Inferior parietal cortex (tissue), 1 donor: ENCODE results near the gene CA4.

Experiments
- DNase-seq: peaks from one replicate; pipeline ENCODE4 v3.0.0-alpha.2; 2016; ENCODE audit errors: extremely low spot score

The CA4 gene

DNA sequence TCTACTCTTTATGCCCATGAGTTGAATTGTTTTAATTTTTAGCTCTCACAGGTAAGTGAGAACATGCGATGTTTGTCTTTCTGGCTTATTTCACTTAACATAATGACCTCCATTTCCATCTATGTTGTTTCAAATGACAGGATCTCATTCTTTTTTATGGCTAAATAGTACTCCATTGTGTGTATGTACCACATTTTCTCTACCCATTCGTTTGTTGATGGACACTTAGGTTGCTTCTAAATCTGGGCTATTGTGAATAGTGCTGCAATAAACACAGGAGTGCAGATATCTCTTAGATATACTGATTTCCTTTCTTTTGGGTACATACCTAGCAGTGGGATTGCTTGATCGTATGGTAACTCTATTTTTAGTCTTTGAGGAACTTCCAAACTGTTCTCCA, 19.3 kb upstream of the CA4 start:
- DNase-seq = no peak

DNA sequence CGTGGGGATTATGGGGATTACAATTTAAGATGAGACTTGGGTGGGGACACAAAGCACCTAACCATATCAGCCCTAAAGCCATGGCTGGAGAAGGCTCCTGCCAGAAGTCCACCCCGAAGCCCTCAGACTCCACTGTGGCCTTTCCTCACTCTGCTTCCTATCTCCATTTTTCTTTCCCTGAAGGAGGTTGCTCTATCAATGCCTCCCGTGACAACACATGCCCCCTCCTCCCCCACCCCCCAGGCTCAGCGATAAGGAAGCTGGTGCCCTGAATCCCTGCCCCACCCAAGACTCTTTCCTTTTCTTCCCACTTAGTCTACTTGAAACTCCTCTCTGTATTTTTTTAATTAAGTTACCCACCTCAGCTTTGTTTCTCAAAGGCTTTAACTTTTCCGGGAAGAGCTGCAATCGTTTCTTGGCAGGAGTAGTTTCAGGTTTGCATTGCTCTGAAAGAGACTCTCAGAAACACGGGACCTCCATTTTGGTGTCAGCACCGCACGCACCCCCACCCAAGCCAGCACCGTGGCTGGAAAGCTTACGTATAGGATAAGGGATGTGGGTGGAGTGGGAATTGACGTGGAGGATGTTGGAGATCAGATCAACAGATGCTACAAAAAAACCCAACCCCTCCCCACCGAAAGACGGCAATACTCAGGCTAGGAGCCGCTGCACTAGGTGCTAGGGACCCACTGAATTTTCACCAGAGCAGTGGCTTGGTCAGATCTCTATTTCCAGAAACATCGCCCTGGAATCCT, 15.2 kb upstream of the CA4 start:
- no peak for DNase-seq

DNA sequence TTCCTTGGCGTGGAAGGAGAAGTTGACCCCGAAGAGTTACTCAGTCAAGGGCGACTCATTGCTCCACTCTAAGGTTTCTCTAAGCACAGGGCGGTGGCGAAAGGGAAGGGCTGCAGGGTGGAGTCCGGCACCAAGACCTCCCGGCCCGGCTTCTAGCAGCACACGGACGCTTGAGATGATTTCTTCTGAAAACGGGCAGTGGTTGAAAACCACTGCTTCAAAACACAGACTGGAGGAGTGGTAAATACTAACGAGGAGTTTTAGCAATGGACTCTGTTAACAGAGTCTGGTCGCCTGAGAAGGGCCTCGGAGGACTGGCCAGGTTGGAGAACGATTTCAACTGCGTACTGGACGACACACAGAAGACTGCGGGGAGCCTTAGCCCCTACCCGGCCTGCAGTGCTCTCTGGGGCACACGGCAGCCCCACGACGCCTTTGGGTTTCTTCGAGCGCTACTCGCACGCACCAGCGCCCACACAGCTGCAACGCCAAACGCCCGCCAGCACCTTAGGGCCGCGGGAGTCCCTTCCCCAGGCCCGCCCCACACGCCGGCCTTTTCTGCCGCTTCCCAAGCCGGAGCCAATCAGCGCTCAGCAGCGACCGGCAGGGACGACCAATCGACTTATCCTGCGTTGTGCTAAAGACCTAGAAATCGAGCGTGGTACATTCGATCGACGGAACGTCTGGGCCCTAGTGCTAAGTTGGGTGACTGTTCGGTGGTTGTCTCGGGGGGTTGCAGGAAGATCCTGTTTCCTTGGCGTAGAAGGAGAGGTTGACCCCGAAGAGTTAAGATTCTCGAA, 14.4 kb upstream of the CA4 start:
- DNase-seq = peak; percentile 90

DNA sequence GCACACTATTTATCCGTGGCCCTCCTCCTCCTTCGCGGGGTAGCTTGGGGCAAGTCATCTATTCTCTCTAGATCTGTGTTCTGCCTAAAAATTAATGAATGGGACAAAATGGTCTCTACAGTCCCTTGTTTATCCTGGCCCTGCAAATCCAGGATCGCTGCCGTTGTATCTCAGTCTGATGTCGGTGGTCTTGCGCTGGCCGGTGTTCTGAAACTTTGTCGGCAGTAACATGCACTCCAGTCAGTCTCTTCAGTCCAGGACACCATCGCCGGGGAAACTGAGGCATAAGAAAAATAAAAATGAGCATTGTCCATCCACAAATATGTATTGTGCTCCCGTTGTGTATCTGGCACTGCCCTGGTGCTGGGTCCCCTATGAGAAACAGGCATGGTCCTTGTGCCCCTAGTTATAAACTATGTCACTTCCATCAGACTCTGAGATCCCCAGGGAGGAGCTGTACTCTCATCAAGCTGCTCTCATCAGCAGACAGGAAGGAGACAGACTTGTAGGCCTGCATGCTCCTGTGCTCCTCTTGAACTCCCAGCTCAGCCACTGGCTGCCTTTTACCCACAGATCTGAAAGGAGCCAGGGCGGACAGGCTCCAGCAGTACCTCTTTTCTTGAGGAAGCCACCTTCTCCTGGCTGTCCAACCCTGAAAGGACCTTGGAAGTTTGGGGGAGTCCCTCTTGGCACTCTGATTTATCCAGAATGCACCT, 13.7 kb upstream of the CA4 start:
- no peak for DNase-seq

DNA sequence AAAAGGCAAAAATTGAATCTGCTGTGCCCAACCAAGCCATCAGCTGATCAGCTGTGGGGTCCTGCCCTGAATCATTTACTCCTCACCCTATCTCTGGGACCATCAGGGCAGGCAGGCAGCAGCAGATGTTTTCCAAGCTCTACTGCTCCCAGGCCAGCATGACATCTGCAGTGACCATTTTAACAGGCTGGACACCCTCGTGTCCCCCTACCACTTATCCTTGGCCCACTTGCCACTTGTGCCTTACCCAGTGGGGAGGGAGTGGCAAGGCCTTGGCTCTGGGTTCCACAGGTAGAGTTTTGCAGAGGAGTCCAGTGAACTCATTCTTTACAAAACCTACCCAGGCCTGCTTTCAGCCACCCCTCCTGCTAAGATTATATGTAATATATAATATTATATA, 12.0 kb upstream of the CA4 start:
- no peak for DNase-seq

DNA sequence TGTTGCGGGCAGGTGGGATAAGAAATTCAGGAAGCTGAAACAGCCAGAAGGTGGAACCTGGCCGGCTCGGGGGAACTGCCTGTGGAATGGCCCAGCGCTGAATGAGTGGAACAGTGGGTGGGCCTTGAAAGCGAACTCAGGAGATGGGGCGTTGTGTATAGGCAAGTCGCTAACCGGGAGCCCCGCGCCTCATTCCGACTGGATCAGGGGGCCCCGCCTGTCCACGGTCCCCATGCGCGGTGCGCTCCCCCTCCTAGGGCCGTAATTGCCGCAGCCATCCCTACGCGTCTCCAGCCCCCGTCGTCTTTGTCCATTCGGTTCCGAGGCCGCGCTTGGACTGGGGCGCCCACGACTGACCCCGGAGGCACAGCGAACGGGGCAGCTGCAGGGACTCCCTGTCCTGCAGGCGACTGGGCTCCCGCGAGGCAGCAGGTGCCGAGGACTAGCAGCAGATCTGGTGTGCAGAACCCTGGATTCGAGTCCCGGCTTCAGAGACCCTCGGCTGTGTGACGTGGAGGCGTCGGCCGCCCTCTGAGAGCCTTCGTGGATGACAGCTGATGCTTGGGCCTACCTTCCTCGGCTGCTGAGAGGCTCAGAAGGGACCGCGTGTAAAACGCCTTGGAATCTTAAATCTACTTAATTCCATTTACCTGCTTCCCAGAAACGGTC, 10.9 kb upstream of the CA4 start:
- no peak for DNase-seq

DNA sequence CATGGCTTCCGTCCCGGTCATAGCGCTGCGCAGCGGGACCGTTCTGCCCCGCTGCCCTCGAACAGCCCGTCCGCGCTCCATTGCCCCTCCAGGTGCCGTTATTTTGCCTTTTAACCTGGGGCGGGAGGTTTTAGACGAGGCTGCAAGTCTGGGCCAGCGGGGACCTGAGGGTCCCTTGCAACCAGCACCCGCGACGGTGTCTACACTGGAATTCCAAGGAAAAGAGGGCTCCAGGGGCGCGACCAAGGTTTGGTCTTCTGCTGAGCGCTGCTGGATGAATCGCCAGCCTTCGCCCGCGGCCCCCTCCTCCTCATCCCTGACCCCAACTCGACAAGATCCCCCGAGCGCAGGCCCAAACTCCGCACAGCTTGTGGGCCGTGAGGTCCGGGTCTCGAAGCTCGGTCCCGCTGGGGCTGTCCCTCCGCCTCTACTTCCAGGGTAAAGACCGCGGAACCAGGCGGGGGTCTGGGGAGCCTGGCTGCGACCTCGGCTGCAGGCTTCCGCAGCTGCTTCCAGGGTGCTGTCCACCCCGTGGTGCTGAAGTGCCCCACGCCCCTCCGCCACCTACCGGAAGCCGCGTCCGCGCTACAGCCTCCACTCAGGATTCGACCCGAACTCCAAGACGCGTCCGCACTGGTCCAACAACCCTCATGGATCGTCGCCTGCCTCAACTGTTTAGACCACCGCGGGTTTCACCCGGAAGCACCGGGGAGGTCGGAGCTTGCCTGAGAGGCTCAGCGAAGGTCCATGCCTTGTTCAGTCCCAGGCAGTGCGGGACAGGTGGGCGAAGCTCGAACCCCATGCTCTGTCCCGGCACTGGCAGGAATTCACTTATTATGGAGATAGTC, 10.1 kb upstream of the CA4 start:
- no peak for DNase-seq

DNA sequence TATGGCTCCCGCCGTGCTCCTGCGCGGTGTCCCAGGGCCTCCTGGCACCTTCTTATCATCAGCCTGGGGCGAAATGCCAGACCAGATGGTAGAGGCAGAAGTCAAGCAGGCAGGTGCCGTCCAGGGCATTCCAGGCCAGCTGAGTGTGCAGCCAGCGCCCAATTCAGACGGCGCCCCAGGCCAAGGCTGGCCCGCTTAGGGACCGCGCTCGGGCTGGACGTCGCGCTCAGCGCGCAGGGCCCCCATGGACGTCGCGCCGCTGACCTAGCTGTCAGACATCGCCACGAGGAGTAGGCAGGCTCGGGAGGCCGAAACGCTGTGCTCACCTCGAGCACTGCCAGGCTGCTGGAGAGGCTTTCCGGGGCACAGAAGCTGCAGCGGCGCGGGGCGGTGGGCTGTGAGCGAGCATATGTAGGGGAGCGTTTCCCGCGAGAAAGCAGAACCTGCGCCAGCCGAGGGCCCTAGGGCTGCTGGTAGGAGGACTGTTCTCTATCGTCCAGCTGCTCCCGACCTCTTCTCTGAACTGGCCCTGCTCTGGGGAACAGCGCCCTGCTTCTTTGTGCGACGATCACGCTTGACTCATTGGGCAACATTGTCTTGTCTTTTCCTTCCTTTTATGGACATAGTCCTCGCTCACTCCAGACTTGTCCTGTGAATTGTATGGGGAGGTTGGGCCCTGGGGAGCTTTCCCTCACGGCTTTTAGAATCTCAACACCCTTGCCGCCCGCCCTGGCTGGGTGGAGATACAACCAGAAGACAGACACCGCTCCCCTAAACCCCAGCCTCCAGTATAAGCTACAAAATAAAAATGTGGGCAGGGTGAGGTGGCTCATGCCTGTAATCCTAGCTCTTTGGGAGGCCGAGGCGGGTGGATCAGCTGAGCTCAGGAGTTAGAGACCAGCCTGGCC, 8.4 kb upstream of the CA4 start:
- DNase-seq = no peak

DNA sequence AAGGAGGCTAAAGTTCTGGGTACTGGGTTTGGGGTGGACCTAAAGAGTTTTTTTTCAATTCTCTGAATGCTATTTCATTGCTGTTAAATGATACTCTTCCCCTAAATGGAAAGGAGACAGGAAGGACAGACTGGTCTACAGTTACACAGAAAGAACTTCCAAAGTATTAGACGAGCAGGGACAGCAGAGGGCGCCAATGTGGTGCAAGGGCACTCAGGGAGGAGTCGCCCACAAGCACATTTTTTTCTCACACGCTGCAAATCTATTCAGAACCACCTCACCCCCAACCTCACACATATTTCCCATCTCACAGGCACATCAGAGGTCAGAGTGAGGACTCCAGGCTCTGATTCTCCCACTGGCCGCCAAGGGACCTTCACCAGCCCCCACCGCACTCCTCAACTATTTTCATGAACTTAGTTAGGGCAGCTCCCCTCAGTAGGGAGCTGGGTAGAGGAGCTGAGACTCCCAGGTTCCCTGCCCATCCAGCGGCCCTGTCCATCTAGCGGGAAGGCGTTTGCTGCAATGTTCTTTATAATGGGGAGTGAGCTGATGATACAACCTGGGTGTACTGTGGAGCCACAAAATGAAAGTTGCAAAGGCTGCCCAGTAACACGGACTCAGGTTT, 6.8 kb upstream of the CA4 start:
- peak; percentile 85 for DNase-seq

DNA sequence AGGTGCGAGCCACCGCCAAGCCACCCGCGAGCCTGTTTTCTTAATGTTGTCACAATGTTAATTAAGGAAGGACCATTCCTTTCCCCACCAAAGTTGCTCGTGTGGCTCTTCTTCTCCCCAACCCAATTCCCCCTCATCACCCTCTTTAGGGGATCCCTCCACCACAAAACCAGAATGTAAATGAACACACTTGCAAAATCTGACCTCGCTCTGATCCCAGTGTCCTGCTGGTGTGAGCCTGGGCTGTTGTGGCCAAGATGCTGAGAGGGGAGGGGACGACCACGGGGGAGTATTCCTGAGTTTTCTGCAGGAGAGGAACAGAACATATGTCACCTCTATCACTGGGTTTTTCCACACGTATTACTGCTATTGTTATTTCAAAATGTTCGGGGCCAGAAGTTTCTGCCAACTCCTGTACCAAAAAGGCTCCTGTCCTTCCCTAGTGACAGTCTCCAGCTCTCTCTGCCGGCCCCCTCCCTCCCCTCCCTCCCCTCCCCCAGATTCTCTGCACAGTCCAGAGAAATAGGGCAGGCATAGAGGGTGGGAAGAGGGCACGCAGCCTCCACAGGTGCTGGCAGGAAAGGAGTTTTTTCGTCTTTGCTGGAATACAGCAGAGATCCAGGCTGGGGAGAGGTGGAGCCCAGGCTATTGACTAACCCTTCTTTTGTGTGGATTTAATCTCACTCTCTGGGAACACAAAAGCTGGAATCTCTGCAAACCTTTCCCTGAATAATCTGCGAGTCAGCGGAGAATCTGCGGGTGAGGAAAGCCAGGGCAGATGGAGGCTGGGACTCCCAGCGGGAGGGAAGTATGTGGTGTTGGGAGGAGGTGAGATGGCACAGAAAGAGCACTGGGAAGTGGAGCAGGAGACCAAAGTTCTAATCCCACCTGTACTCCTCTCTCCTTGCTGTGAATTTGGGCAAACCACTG, 4.5 kb upstream of the CA4 start:
- no peak for DNase-seq

DNA sequence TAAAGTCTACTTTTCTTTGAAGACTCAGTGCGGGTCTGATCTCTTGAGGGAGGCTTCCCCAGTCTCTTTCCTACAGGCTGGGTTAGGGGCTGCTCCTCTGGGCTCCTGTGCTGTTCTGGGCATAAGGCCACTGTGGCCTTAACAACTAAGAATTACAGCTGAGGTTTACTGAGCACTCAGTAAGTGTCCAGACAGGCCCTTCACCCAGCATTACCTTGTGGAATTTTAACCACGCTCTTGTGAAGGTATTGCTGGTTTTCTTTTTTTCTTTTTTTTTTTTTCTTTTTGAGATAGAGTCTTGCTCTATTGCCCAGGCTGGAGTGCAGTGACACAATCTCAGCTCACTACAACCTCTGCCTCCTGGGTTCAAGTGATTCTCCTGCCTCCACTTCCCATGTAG, 3.6 kb upstream of the CA4 start:
- no peak for DNase-seq

DNA sequence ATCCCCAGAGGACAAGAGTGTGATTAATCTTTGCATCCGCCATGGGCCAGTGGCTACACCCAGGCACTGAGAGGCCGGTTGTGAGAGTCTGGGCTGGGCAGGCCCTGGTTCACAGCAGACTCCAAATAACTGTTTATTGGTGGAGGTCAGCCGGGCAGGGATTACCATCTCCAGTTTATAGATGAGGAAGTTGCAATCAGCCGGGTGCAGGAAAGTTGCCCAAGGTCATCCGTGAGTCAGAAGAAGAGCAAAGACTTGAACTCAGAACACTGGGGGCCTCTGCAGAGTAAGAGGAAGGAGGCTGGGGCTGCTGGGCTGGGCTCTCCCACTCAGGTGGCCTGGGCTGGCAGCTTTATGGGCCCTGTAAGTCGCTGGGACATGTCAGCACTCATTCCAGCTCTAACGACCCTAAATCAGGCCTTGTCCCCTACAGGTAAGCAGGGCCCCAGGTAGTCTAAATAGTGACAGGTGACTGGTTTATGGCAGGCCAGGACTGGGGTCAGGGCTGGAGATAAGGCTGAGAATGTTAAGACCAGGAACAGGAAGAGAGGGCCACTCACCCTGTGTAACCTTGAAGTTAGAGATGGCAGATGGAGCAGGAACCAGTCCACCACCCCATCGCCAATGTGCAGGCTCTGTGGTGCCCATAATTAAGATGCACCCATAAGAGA, 2.1 kb upstream of the CA4 start:
- DNase-seq = no peak

DNA sequence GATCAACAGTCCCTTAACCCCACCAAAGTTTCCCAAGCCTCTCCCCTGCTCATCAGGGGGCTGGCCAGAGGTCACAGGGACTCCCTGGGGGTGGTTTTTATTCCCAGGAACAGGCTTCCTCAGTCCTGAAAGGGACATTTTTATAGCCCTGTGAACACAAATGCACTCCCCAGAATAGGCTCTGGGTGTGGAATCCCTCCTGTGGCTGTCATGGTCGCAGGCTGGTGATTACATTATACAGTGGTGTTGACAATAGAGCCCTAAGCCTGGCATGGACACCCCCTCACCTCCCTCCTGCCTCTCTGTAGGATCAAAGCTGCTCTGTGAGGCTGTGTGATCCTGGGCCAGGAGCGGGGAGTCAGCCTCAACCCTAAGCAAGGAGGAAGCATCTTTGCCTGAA, 1.4 kb upstream of the CA4 start:
- no peak for DNase-seq

DNA sequence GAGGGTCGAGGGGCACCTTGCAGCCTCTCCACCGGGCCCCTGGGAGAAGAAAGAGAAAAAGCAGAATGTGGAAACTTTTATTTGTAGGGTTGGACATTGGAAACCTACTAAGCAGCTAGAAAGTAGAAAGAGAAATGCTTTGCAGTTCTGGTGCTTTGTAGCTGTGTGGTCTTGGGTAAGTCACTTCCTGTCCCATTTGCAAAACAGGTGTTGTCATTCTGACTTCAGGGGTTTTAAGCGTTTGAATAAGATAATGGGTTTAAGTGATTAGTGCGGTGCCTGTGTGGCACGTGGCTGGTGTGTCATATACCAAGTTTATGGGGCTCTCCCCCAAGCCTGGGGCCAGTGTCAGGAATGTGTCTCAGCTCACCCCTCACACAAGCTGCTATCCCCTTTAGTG, 1.6 kb downstream of the CA4 start:
- no peak for DNase-seq

DNA sequence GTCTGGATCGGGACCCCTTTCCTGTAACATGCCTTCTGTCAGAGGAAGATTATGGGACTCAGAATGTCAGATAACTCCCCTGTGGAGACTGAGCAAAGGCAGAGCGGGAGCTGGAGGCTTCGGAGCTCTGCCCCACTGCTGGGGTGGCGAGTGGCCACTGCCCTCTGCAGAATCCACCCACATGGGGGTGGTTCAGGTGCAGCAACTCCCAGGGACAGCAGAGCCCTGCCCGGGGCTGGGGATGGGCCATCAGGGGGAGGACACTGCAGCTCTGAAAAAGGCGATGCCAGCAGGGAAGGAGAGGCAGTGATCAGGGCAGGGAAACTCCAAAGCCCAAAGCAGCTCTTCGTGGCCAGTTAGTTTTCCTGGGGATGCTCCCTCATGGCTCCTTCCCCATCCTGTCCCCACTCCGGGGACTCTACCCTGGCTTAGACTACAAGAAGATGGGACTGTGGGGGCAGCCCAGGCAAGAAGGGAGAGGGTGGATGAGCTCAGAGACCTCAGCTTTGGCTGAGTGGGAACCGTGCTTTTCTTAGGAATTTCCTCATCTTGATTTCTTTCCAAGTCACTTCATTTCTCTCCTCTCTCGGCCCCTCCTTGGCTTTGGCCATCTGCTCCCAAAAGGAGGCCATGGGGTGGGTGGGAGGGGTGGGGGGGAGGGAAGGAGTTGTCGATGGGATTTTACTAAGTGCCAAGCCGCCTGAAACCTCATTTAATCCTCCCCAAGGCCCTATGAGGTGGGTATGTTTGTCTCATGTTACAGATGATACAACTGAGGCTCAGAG, 4.0 kb downstream of the CA4 start:
- no peak for DNase-seq

DNA sequence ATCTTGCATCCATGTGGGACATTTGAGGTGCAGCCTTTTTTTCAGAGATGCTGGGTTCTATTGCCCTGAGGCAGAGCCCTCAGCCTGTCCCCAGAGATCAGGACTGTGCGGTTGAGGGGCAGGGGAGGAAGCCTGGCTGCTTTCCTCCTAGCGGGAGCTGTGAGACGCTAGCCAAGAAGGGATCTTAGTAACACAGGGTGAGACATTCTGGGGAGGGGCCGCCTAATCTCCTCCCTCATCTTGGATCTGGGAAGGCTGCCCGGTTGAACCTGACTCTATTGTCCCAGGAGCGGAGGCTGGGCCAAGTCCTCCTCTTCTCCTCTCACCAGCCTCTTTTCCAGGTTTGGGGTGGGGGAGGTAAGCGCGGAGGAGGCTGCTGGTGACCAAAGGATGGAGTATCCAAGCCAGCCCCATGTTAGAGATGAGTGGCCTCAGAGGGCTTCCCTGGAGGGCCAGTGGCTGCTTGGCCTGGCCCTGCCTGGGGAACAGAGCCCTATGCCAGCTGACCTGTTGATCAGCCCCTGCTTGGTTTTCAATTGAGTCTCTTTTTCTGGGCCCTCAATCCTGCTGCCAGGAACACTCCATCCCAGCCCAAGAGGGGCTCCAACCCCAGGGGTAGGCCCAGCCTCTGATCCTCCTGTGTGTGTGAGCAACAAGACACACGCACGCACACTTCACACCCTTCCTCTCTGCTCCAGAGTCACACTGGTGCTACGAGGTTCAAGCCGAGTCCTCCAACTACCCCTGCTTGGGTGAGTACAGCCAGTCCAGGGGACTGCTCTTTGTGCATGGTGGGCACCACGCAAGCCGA, 5.0 kb downstream of the CA4 start:
- no peak for DNase-seq
